OCI-M2 (cell line): Measurements from ENCODE around the gene LIF.

Experiments used
- DNase-seq: peaks from one replicate; lab custom pipeline; 2025; ENCODE audit not compliant: unreplicated experiment; lab: John Stamatoyannopoulos, UW

Gene LIF

GRCh38 chr22:30192427-30192826, 54.1 kb downstream of the LIF start:
- no peak for DNase-seq

GRCh38 chr22:30191040-30191701, 55.4 kb downstream of the LIF start:
- no peak for DNase-seq

GRCh38 chr22:30190574-30190973, 56.0 kb downstream of the LIF start:
- no peak for DNase-seq
